Lower leg skin (tissue), 4 donors: Measurements from ENCODE around the gene NAT8L. TPM values are rescaled to one million over a fixed set of nuclear protein-coding genes. Genes with fewer than 3 reads are reported as not detected.

ENCODE experiments used
- DNase-seq, 2 donors: peaks; one replicate each; pipeline ENCODE4 v3.0.0-alpha.2; 2019; ENCODE audit warnings: low spot score in 2 of 2
- H3K4me3 ChIP-seq: fragments of 200-600 bp; sonication (generic); 2 replicates; pipeline ENCODE4 v1.5.1; 2017; ENCODE audit warnings: mild to moderate bottlenecking, low read depth; ENCODE audit not compliant: poor library complexity, severe bottlenecking
- CTCF ChIP-seq, 3 donors: fragments of 450-650 bp; IDR thresholded peaks; one replicate each; pipeline ENCODE4 v1.5.1; 2016; ENCODE audit warnings: antibody characterized with exemption in 3 of 3, mild to moderate bottlenecking in 3 of 3, moderate library complexity in 2 of 3
- POLR2A ChIP-seq, 2 donors: fragments of 450-650 bp; IDR thresholded peaks; one replicate each; pipeline ENCODE4 v1.6.1; 2016 to 2017; ENCODE audit warnings: antibody characterized with exemption in 2 of 2, mild to moderate bottlenecking in 1 of 2, moderate library complexity in 1 of 2
- WGBS, 2 donors: methylation state at CpG; one replicate each; pipeline ENCODE4 v1.1.5; 2018; 5-methylcytosine and 5-hydroxymethylcytosine counted together
- intact Hi-C: fragments of 100-400 bp; cut with DNase I; formaldehyde crosslinking; loops from one replicate; pipeline ENCODE4 v1.15.0; 2023; ENCODE audit warnings: low total_unique reads
- total RNA-seq, 4 donors: library from RNA; depleted of rRNA; stranded (reverse); fragments of >200 nt; gene quantifications; one replicate each; pipeline ENCODE4 v1.1.0, GENCODE V29; 2016

Gene NAT8L
- total RNA-seq, 4 donors from 2014 or later: 0.39 to 1.4 (median 0.97) TPM

GRCh38 chr4:2067446-2068197 lies 8.5 kb downstream of the NAT8L start:
- 78 to 88% methylated on average over 17 to 23 of the region's 26 CpGs for WGBS, 2 donors
- intact Hi-C loops: loop anchor here (10.0 kb wide), 1 partner anchor 1547 kb away; no protein-coding TSS in a partner anchor
- H3K4me3 ChIP-seq: no peak overlapping the region
- TF ChIP-seq CTCF (IDR thresholded peaks at IDR 0.05) (no peak), POLR2A (IDR thresholded peaks at IDR 0.05) (no peak)
- DNase-seq: no peak

GRCh38 chr4:2068198-2068470 lies 9.0 kb downstream of the NAT8L start:
- no peak for TF ChIP-seq CTCF (IDR thresholded peaks at IDR 0.05)
- TF ChIP-seq POLR2A (IDR thresholded peaks at IDR 0.05): no peak
- H3K4me3 ChIP-seq: no peak overlapping the region
- intact Hi-C loops: loop anchor here (10.0 kb wide), 1 partner anchor 1547 kb away; no protein-coding TSS in a partner anchor
- WGBS, 2 donors: 93 to 95% methylated on average over 13 of the region's 13 CpGs
- no peak for DNase-seq

- intact Hi-C loops: loop anchor here (10.0 kb wide), 1 partner anchor 1546 kb away; no protein-coding TSS in a partner anchor
- 72 to 88% methylated on average over 9 to 11 of the region's 11 CpGs for WGBS, 2 donors
- TF ChIP-seq CTCF (IDR thresholded peaks at IDR 0.05) (no peak), POLR2A (IDR thresholded peaks at IDR 0.05) (no peak)
- H3K4me3 ChIP-seq: no peak overlapping the region
- no peak for DNase-seq
These were observed 9.4 kb downstream of the NAT8L start for GRCh38 chr4:2068566-2068965.

GRCh38 chr4:2069161-2069971 lies 10.2 kb downstream of the NAT8L start:
- 79% methylated on average over 15 to 16 of the region's 17 CpGs for WGBS, 2 donors
- intact Hi-C loops: loop anchor here (10.0 kb wide), 1 partner anchor 1545 kb away; no protein-coding TSS in a partner anchor
- no peak for DNase-seq
- TF ChIP-seq CTCF (IDR thresholded peaks at IDR 0.05) (no peak), POLR2A (IDR thresholded peaks at IDR 0.05) (no peak)
- H3K4me3 ChIP-seq: no peak overlapping the region

GRCh38 chr4:2069986-2070385 lies 10.9 kb downstream of the NAT8L start:
- intact Hi-C loops: loop anchor here (10.0 kb wide), 1 partner anchor 1545 kb away; no protein-coding TSS in a partner anchor
- TF ChIP-seq CTCF (IDR thresholded peaks at IDR 0.05) (no peak), POLR2A (IDR thresholded peaks at IDR 0.05) (no peak)
- DNase-seq: no peak
- H3K4me3 ChIP-seq: no peak overlapping the region
- 55 to 60% methylated on average over 11 to 12 of the region's 14 CpGs for WGBS, 2 donors
